ENCODE results near the gene AK5.
A peak's percentile ranks its signal among the peaks of the same experiment; 100 is the strongest.

The AK5 gene, protein sequence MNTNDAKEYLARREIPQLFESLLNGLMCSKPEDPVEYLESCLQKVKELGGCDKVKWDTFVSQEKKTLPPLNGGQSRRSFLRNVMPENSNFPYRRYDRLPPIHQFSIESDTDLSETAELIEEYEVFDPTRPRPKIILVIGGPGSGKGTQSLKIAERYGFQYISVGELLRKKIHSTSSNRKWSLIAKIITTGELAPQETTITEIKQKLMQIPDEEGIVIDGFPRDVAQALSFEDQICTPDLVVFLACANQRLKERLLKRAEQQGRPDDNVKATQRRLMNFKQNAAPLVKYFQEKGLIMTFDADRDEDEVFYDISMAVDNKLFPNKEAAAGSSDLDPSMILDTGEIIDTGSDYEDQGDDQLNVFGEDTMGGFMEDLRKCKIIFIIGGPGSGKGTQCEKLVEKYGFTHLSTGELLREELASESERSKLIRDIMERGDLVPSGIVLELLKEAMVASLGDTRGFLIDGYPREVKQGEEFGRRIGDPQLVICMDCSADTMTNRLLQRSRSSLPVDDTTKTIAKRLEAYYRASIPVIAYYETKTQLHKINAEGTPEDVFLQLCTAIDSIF

DNA sequence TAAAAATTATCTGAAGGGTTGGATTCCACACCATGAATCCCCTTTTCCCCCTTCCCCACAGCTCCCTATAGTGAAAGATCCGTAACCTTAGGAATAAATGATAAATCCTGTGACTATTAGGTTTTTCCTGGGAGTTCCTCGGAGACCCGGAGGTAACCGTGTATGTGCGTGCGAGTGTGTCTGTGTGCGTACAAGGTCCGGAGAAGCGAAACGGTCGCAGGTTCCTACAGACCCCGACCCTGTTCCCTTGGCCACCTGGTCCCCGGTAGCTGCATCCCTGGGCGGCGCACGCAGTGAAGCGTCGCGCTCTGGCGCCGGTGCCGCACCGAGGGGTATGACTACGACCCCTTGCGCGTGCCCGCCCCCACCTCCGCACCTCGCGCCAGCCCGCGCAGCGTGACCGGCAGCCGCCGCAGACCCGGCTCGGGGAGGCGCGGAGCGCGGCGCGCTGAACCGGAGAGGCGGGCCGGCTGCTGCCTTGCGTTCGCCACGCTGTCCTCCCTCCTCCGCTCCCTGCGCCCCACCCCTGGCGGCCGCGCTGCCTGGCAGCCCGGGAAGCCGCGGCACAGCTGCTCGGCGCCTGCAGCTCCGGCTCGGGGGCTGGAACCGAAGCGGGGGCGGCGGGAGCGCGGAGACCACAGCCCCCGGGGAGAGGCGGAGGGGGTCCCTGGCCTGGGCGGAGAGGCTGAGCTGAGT lies at the start of gene AK5:
Gene AK5 (plus strand): TSS at position 529 of the 696 bp plus-strand sequence. CDS start 295 bp downstream, outside the sequence.
- DNase-seq = peak; percentile 38

GRCh38 chr1:77232829-77233228 lies 49.0 kb upstream of the AK5 start:
- no peak for DNase-seq

DNA sequence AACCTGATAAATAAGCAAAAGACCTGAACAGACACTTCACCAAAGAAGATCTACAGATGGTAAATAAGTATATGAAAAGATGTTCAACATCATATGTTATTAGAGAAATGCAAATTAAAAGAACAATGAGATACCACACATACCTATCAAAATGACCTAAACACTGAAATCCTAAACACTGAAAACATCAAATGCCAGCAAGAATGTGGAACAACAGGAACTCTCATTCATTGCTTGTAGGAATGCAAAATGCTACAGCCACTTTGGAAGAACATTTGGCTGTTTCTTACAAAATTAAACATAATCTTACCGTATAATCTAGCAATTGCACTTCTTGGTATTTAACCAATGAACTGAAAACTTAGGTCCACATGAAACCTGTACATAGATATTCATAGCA lies 47.7 kb upstream of the AK5 start:
- DNase-seq = no peak

DNA sequence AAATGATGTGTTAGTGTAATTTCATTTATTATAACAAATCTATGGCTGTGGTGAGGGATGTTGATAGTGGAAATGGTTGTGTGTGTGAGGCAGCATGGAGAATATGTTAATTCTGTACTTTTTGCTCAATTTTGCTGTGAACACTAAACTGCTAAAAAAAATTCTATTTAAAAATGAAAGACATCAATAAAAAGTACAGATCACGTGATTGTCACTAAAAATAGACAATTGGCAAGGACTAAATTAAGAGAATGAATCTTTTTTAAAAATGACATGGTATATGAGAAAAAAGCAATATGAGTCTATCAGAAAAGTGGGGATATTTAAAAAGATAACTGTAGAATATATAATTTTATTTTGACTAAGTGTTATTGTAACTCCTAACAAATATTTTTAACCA lies 46.9 kb upstream of the AK5 start:
- DNase-seq = no peak

- DNase-seq = no peak
Measured at GRCh38 chr1:77238462-77238861, 43.4 kb upstream of the AK5 start.

DNA sequence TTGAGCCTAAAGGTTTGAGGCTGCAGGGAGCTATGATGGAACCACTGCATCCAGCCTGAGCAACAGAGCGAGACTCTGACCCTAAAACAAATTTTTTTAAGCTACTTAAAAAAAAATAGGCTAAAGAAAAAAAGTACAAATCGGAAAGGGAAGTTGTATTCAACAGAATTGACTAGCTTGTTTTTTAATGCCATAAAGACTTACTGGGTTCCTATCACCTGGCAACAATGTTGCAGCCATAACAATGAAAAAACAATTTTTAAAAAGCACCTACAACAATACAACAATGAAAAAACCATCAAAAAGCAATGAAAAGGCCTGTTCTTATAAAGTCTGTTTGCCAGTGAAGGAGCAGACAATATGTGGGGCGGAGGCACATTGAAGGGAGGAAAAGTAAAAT lies 42.5 kb upstream of the AK5 start:
- DNase-seq = no peak

DNA sequence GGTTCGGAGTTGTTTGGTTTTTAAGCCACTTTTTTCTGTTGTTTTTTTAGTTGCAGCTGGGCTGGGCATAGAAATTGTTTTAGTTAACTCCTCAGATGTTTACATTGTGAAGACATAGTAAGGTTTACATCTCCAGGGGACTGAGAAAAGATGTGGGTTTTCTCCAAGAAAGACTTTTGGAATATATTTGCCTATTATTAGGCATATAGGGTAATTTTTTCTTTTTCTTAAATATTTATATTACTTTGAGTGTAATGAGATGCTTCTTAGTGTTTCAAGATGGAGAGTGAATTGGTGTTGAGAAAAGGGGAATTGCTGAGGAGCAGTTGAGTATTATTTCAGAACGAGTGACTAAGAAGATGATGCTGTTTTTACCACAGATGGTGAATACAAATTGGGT lies 36.0 kb upstream of the AK5 start:
- DNase-seq = no peak

GRCh38 chr1:77250126-77250525 lies 31.7 kb upstream of the AK5 start:
- no peak for DNase-seq

- no peak for DNase-seq
Measured at GRCh38 chr1:77253211-77253610, 28.6 kb upstream of the AK5 start.

- no peak for DNase-seq
Measured at GRCh38 chr1:77263708-77264107, 18.1 kb upstream of the AK5 start.

DNA sequence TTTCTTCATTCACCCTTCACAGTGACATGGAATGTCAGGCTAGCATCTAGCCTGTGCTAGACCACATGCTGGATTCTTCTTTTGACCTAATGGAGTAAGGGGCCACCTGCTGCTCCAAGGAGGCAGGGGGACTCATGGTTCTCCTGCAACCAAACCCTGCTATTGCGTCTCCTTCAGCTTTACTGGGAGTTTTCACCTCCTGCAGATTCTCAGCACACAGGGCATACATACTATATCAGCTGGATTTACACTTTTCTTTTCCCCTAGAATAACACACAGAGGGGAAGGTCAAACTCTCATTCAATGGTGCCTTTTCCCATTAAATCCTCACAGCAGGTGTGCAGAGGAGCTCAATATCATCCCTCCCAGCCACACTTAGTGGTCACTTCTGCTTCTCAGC lies 16.6 kb upstream of the AK5 start:
- no peak for DNase-seq

DNA sequence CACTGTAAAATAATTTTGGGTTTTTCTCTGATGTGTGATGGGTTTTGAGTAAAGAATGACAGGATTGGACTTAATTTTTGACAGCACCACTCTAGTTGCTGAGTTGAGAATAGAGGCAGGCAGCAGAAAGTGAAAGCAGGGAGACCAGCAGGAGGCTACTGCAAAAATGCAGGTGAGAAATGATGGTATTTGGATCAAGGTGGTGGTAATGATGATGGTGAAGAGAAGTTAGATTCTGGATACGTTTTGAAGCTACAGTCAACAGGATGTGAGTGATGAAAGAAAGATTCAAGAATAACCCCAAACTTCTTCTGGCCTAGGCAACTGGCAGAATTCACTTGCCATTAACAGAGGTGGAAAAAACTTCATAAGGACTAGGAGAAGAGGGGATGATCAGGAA lies 14.8 kb upstream of the AK5 start:
- no peak for DNase-seq

- DNase-seq = no peak
Measured at GRCh38 chr1:77271852-77272580, 9.8 kb upstream of the AK5 start.

- no peak for DNase-seq
Measured at GRCh38 chr1:77273891-77274290, 7.9 kb upstream of the AK5 start.

- DNase-seq = no peak
Measured at GRCh38 chr1:77275194-77275593, 6.6 kb upstream of the AK5 start.

DNA sequence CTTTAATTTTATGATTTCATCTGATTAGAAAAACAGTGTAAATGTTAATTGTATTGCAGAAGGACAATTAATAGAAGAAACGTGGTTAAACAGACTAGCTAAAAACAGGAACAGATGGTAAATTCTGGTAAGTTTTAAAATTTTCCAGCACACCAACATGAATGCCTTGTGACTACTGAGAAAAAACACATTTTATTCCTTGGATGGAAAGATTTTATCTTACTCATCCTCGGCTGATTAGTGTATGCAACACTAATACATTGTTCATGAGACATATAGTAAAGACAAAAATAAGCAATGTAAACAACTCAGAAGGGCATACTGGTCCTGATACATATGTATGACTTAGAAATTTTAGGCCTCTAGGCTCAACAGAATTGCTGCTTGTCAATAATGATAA lies 4.9 kb upstream of the AK5 start:
- no peak for DNase-seq

DNA sequence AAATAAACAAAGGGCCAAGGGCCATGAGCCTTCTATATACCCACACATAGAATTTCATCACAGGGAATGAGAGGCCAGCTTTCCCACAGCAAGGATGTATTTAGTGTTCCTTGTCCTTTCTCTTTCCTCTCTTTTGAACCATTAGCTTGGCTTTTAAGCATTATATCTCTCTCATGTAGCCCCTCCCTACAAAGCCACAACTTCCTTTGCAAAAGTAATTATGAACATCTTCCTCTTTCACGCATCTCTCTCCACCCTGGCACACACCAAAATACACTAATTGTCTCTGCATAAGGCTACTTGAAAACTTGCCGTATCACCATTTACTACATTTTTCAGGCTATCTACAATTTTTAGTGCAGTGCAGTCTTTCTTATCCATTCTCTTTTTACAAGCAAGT lies 1.9 kb upstream of the AK5 start:
- no peak for DNase-seq

- DNase-seq = no peak
Measured at GRCh38 chr1:77280962-77281361, 857 bp upstream of the AK5 start.

DNA sequence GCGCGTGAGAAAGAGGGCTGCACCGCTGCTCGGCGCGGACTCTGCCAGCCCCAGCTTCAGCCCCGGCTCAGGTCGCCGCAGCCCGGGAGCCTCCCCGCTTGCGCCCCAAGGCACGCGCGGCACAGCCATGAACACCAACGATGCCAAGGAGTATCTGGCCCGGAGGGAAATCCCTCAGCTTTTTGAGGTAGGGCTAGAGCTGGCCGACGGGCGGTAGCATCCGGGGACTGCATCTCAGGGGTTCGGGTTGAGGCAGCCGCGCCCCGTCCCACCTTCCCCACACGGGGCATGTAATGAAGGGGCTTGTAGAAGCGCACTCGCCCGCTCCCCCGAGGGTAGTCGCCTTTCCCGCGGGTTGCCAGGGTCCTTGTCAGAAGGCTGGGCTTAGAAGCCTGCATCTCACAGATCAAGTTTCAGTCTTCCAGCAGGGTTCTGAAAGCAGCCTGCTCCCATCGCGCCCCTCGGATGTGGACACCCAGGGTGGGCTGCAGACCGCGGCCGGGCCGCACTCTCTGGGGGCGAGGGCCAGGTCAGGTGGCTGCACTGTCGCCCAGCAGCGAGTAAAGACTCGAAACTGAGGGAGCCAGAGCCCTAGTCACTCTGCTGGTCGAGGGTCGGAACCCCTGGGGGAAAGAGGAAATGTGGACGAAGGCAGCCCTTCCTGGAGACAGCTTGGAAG lies 507 bp downstream of the AK5 start:
- DNase-seq = peak; percentile 21

GRCh38 chr1:77282866-77283539 lies 1.2 kb downstream of the AK5 start:
- DNase-seq = no peak

DNA sequence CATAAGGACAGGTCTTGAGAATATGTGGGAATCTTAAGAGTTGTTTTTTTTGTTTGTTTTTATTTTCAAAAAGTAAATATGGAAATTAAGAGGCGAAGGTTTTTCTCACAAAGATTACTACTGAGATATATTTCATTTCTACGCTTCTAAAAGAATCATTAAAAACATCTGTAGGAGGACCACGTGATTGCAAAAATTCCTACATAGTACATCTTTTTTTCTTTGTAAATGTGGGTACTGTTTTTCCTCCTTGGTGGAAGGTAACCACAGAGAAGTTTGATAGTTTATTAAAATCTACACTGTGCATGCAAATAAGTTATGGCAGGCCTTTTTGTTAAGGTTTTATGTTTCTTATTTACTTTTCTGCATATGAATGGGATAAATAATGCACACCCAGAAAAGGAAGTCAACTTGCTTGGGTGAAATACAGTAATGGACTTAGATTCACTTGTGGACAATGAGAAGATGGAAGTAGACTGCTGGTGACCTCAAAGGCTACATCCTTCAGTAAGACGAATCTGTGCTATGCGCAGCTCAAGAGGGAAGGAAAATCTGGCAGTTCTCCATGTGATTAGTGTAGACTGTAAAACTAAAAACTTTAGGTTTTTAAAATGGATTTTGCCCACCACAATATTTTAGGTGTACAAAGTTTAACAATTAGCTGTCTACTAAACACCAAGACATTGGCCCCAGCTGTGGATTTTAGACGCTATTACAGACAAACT lies 2.0 kb downstream of the AK5 start:
- no peak for DNase-seq

DNA sequence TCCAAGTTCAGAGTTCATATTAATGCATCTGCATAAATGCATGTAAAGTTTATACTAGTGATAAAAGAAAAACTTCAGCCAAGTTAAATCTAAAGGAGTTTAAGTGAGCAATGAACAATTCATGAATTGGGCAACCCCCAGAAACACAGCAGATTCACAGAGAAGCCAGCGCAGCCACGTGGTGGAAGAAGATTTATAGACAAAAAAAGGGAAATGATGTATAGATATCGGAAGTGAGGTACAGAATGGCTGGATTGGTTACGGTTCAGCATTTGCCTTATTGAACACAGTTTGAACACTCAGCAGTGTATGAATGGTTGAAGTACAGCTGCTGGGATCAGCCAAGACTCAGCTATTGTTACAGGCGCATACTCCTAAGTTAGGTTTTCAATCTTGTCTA lies 5.7 kb downstream of the AK5 start:
- DNase-seq = no peak

Measured in activated CD4-positive, alpha-beta T cell treated with anti-CD3 and anti-CD28 coated beads, Interleukin-10, Interleukin-2, amounts not matched to agents 100 ng/mL and 50 ng/mL, durations not matched to agents 16 hours and 8 hours (primary cell).